Measurements from ENCODE around the gene PFKFB3.
"Not testable (repeated sequence)": the region's sequence is repeated elsewhere in the genome, so short reads cannot be mapped to it uniquely, and the experiment has no call there.

Gene PFKFB3

DNA sequence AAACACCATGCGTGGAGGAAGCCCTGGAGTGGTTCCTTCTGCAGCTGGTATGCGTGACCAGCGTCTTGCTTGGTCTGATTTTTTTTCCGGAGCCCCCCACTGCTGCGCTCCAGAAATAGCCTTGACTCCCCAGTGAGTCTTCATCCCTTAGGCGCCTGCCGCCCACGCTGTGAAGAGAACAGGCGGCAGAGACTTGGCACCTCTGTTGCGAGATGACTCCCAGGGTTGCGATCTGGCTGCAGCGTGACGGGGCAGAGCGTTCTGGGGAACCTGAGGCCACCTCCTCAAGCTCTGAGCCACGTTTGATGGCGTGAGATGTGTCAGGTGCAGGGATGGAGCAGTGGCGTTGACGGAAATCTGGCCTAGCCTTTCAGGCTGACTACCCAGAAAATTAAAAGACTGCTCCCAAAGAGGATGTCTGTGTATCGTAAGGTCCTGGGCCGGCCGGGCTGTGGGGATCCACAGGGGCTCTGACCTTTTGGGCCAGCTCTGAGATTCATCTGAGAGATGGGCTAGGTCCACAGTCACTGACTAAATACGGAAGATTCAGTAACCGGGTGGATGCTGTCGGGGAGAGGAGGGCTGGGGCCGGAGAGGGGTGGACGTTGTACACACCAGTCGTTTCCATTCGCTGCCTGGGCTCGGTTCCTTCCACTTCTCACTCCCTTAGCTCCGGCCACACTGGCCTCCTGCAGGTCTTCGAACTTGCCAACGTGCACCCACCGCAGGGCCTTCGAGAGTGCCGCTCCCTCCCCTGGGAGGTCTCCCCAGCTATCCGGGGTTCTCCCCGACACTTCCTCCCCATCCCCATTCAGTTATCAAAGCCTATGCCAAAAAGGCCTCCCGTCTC lies 33.8 kb downstream of the PFKFB3 start:
- DNase-seq (ENCODE audit: low spot score): no peak

DNA sequence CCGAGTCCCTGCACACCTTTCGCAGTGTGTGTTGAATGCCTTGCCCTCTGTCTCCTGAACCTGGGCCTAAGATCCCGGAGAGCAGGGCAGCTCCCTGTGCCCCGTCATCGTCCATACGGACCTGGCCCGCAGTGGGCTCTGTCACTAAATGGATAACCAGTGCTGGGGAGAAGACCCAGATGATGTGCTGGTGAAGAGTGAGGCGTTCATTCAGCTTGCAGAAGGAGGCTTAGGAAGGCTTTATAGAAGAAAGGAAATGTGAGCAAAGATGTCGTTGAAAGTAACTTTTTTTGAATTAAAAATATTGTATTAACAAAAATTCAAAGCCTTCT lies 34.4 kb downstream of the PFKFB3 start:
- DNase-seq (ENCODE audit: low spot score): no peak

DNA sequence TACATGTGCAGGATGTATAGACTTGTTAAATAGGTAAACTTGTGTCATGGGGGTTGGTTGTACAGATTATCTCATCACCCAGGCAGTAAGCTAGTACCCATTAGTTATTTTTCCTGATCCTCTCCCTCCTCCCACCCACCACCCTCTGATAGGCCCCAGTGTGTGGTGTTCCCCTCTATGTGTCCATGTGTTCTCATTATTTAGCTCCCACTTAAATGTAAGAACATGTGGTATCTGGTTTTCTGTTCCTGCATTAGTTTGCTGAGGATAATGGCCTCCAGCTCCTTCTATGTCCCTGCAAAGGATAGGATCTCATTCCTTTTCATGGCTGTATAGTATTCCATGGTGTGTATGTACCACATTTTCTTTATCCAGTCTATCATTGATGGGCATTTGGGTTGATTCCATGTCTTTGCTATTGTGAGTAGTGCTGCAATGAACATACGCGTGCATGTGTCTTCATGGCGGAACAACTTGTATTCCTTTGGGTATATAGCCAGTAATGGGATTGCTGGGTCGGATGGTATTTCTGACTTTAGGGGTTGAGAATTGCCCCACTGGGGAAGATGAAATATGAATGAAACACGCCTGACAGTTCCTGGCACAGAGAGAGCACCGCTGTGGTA lies 36.0 kb downstream of the PFKFB3 start:
- not testable (repeated sequence) for DNase-seq (ENCODE audit: low spot score)

DNA sequence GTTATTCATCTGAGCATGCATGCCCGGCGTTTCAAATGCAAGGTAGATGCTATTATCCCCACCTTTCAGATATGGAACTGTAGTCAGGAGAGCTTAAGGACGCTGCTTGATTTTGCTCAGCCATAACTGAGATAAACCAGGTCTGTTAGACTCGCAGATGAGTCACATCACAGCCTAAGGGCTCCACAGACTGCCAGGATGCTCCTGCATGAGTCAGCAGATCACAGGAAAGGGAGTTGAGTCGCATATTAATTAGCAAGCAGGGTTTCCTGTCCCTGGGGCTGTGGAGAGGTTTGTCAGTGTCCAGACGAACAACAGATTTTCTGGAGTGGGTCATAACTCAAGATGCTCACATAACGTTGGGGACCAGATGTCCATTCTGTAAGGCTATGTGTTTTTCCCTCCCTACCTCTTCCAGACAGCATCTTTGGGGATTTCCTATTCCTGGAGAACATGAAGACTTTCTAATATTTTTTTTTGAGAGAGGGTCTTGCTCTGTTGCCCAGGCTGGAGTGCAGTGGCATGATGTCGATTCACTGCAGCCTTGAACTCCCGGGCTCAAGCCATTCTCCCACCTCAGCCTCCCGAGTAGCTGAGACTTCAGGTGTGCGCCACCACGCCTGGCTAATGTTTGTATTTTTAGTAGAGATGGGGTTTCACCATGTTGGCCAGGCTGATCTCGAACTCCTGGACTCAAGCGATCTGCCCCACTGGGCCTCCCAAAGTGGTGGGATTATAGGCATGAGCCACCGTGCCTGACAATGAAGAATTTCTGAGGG lies 36.7 kb downstream of the PFKFB3 start:
- DNase-seq (ENCODE audit: low spot score): peak; percentile 99

- DNase-seq (ENCODE audit: low spot score): no peak
Measured at GRCh38 chr10:6240254-6240653, 37.5 kb downstream of the PFKFB3 start.

GRCh38 chr10:6242089-6242488 lies 39.4 kb downstream of the PFKFB3 start:
- no peak for DNase-seq (ENCODE audit: low spot score)

- no peak for DNase-seq (ENCODE audit: low spot score)
Measured at GRCh38 chr10:6244510-6244909, 41.8 kb downstream of the PFKFB3 start.

GRCh38 chr10:6247041-6247712 lies 44.4 kb downstream of the PFKFB3 start:
- DNase-seq (ENCODE audit: low spot score): no peak

GRCh38 chr10:6248908-6249307 lies 46.2 kb downstream of the PFKFB3 start:
- DNase-seq (ENCODE audit: low spot score): not testable (repeated sequence)

- no peak for DNase-seq (ENCODE audit: low spot score)
Measured at GRCh38 chr10:6249698-6250097, 47.0 kb downstream of the PFKFB3 start.

DNA sequence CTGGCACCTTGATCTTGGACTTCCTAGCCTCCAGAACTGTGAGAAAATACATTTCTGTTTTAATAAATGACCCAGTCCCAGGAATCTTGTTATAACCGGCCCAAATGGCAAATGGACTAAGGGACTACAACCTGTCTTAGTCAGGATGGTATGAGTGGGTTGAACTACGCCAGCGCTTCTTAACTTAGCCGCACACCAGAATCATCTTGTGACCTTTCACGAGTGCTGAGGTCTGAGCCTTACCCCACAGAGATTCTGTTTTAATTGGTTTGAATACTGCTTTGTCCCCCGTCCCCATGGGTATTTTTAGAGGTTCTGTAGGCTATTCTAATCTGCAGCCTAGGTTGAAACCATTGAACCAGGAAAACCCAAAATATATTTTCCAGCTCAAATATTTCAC lies 48.0 kb downstream of the PFKFB3 start:
- no peak for DNase-seq (ENCODE audit: low spot score)

DNA sequence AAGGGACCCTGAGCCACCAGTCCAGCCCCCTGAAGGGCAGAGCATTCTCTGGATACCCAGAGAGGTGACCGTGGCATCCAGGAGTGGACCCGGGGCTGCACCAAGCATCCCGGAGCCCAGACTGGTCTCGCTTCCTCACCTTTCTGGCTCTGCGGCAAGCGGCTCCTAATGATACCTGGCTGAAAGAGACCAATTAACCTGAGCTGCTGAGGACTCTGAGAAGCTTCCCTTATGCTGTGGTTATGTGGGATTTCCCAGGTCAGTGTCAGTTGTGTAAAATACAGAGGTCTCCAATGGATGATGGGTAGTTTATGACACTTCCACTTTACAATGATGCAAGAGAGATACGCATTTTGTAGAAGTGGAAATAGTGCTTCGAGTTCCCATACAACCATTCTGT lies 51.5 kb downstream of the PFKFB3 start:
- no peak for DNase-seq (ENCODE audit: low spot score)

DNA sequence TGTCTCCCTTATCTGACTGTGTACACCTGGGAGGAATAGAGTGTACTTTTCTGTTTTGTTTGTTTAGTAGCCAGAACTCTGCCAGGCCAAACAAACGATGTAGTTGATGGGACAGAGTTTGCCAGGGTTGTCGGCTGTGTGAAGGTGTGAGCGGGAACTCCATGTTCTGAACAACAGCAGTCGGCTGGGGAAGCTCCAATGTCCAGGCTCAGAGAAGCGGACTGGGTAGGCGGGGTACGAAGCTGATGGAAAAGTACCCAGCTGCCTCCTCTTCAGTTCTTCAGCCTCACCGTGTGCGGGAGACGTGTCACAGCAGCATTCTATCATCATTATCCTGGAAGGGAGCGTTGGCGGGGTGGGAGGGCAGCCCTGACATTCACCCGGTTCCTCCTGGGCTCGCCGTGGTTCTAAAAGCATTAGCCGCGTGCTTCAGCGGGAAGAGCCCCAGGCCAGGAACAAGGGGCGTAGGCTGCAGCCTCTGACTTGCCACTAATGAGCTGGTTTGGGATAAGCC lies 52.9 kb downstream of the PFKFB3 start:
- no peak for DNase-seq (ENCODE audit: low spot score)

- DNase-seq (ENCODE audit: low spot score): no peak
Measured at GRCh38 chr10:6256439-6256838, 53.7 kb downstream of the PFKFB3 start.

- DNase-seq (ENCODE audit: low spot score): no peak
Measured at GRCh38 chr10:6259153-6259552, 56.4 kb downstream of the PFKFB3 start.

- no peak for DNase-seq (ENCODE audit: low spot score)
Measured at GRCh38 chr10:6260843-6261242, 58.1 kb downstream of the PFKFB3 start.

DNA sequence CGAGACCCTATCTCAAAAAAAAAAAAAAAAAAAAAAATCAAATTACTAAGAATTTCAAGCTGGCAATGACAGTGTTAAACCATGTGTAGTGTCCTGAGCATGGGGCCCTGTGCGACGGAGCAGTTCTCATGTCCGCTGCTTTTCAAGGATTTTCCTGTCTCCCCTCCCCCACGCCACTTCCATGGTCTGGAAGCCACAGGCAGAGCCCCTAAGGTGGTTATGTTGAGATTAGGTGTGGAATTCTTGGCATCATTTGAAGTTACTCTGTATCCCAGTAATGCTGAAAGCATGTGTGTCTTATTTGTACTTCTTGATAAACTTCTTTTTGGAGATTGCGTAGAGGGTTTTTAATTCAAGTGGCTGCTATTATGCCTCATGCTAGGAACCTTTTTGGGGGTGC lies 65.2 kb downstream of the PFKFB3 start:
- no peak for DNase-seq (ENCODE audit: low spot score)

DNA sequence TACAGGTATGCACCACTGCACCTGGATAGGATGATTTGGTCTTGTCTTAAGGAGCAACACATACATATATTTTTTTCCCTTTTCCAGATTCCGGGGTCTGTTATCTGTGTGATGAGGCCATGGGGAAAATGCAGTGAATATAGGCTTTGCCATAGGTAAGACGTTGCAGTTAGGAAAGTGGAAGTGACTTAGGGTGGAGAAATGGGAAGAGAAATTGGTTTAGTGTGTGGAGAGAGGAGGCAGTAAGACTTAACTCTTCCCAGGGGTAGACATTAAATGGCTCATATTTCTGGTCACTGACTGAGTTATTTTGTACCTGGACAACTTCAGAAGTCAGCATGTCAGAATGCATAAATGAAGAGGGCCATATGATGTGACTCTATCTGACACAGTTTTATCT lies 66.7 kb downstream of the PFKFB3 start:
- DNase-seq (ENCODE audit: low spot score): no peak

DNA sequence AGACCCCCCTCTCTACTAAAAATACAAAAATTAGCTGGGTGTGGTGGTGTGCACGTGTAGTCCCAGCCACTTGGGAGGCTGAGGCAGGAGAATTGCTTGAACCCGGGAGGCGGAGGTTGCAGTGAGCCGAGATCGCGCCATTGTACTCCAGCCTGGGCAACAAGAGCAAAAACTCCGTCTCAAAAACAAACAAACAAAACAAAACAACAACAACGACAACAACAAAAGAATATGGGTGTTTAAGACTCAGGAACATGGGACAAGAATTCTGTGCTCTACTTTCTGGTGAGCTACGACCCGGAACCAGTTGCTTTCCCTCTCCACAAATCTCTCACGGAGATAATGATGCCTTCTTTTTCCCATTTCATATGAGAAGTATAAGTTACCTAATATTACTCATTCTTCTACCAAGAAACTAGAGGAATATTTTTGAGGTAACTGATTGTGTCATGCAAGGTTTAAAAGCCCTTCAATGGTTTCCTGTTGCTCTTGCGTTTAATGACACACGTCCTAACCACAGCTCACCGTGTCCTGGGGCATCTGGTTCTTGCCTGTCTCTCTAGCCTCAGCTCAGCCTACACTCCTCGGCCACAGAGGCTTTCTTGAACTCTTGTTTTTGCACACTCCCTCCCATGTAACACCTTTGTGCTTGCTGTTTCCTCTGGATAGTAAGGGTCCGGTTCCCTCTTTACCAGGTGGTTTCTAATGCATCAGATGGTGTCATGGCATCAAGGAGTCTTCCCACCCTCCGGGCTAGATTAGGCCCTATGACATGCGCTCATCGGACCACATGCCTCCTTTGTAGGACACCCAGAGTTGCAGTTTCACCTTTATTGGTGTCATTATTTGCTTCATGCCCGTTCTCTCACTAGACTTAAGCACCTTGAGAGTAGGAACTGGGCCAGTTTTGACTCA lies 67.5 kb downstream of the PFKFB3 start:
- DNase-seq (ENCODE audit: low spot score): peak; percentile 66

DNA sequence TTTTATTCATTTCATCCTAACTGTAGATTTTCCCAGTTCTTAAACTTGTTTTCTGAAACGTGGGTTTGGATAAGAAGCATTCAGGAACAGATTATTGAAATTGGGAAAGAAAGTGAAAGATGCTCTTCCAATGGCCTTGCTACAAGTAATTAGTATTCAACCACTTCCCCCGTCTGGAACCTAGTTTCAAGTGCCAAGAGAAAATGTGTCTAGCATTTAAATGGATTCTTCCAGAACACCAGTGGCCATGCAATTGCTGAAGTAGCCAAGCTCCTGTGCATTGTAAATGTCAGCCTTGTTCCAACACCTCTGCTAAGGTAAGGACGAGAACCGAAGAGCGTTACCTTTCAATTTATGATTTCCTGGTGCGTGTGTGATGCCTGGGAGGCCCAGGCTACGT lies 68.2 kb downstream of the PFKFB3 start:
- DNase-seq (ENCODE audit: low spot score): no peak

DNA sequence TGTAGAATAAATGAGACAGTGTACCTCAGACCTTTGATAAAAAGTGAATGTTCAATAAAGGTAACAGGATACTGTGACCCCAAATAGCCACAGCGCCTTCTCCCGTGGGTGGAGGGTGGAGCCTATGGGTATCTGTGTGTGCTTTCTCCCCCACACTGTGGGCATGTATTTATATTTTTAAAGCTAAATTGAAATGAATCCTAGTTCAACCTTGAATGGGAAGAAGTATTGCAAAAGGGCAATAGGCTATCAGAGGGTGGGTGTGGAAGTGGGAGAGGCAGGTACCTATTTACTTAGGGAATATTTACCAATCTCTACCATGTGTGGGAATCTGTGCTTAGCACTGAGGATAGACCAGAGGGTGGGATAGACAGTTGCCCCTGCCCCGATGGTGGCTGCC lies 68.9 kb downstream of the PFKFB3 start:
- no peak for DNase-seq (ENCODE audit: low spot score)

All from kidney tubule cell (primary cell).